ENCODE data around the gene MYNN.

Gene MYNN

DNA sequence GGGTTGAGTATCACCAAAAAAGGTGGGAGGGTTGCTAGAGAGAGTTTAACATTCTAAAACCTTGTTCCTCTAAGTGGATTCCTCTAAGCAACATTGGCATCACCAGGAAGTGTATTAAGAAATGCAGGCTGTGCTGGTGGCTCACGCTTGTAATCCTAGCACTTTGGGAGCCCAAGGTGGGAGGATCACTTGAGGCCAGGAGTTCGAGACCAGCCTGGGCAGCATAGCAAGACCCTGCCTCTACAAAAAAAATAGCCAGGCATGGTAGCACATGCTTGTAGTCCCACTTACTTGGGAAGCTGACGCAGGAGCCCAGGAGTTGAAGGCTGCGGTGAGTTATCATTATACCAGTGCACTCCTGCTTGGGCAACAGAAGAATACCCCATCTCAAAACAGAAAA lies 4.6 kb downstream of the MYNN start:
- H3K4me3 ChIP-seq (ENCODE audit: low read length in 2 of 2), result no peak overlapping the region
- no peaks in the 10 kb centered on the region for H3K9me3 ChIP-seq (ENCODE audit: control insufficient read depth in 2 of 2, low read length in 2 of 2)
- H3K27me3 ChIP-seq (ENCODE audit: control insufficient read depth in 1 of 2, insufficient read depth in 2 of 2, low read length in 2 of 2), result no peaks in the 10 kb centered on the region
- H3K4me1 ChIP-seq (ENCODE audit: control insufficient read depth, insufficient read depth, low read length), result peaks cover 2% of the 10 kb centered on the region
- H3K36me3 ChIP-seq (ENCODE audit: control insufficient read depth in 2 of 2, insufficient read depth in 2 of 2, low read length in 2 of 2), result peaks cover 24 to 55% of the 10 kb centered on the region in 2 donors
- H3K9ac ChIP-seq (ENCODE audit: low read length in 2 of 2), result no peak overlapping the region
- H3K27ac ChIP-seq (ENCODE audit: low read length), result no peak overlapping the region

DNA sequence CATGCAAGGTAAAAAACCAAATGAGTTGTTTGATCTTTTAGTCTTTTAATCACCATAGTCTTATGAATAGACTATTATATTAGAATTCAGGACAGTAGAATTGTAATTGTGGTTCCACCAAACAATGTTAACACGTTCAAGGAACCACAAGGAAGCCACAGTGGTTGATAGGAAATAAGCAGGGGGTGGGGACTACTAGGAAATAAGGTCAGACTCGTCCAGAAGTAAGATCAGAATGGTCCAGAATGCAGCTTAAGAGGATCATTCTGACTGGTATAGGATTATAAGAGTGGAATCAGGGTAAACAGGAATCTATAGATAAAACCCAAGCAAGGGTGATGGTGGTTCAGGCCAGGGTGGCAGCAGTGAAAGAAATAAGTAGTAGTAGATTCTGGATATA lies 7.5 kb downstream of the MYNN start:
- Histone ChIP-seq H3K27ac (ENCODE audit: low read length) (no peak overlapping the region), H3K9me3 (ENCODE audit: control insufficient read depth in 2 of 2, low read length in 2 of 2) (no peaks in the 10 kb centered on the region), H3K4me3 (ENCODE audit: low read length in 2 of 2) (no peak overlapping the region), H3K9ac (ENCODE audit: low read length in 2 of 2) (no peak overlapping the region), H3K4me1 (ENCODE audit: control insufficient read depth, insufficient read depth, low read length) (no peaks in the 10 kb centered on the region), H3K27me3 (ENCODE audit: control insufficient read depth in 1 of 2, insufficient read depth in 2 of 2, low read length in 2 of 2) (no peaks in the 10 kb centered on the region), H3K36me3 (ENCODE audit: control insufficient read depth in 2 of 2, insufficient read depth in 2 of 2, low read length in 2 of 2) (peaks cover 24 to 58% of the 10 kb centered on the region in 2 donors)

DNA sequence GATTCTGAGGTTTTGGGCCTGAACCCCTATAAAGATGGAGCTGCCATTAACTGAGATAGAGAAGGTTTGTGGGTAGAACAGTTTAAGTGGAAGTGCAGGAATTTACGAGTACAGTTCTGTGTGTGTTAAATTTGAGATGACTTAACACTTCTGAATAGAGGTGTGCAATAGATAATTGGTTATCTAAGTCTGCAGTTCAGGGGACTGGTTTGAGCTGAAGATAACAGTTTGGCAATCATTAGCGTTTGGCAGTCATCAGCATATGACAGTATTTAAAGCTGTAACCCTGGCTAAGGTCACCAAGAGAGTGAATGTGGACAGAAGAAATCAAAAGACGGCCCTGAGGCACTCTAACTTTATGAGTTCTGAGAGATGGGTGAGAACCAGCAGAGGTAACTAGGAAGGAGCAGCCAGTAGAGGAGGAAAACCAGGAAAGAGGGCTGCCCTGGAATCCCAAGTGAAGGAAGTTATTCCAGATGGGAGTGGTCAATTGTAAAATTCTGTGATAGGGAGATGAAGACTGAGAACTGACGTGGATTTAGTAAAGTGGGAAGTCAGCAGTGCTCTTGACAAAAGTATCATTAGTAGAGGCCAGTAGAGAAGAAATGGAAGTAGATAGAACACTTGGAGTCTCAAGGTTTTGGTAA lies 8.1 kb downstream of the MYNN start:
- H3K4me1 ChIP-seq (ENCODE audit: control insufficient read depth, insufficient read depth, low read length), result no peaks in the 10 kb centered on the region
- no peak overlapping the region for H3K9ac ChIP-seq (ENCODE audit: low read length in 2 of 2)
- no peak overlapping the region for H3K27ac ChIP-seq (ENCODE audit: low read length)
- H3K4me3 ChIP-seq (ENCODE audit: low read length in 2 of 2), result no peak overlapping the region
- no peaks in the 10 kb centered on the region for H3K27me3 ChIP-seq (ENCODE audit: control insufficient read depth in 1 of 2, insufficient read depth in 2 of 2, low read length in 2 of 2)
- H3K9me3 ChIP-seq (ENCODE audit: control insufficient read depth in 2 of 2, low read length in 2 of 2), result no peaks in the 10 kb centered on the region
- H3K36me3 ChIP-seq (ENCODE audit: control insufficient read depth in 2 of 2, insufficient read depth in 2 of 2, low read length in 2 of 2), result peaks cover 25 to 60% of the 10 kb centered on the region in 2 donors

DNA sequence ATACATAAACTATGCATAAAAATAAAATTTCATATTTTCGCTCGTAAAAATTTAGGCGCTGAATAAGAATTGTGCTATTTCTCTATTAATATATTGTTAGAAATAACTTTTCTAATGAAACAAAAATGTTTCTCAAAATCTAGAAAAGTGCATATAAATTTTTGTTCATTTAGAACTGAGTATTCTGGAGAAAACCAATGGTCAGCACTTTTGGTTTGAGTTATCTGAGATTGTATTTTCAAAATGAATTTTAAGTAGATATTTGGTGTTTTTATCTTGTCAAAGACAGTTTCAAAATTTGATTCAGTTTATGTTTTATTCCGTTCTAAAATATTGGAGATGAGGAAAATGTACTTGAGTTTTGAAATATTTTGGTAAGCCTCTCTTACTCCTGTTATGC lies 13.9 kb downstream of the MYNN start:
- H3K9ac ChIP-seq (ENCODE audit: low read length in 2 of 2), result no peak overlapping the region
- H3K27ac ChIP-seq (ENCODE audit: low read length), result no peak overlapping the region
- no peaks in the 10 kb centered on the region for H3K9me3 ChIP-seq (ENCODE audit: control insufficient read depth in 2 of 2, low read length in 2 of 2)
- H3K4me1 ChIP-seq (ENCODE audit: control insufficient read depth, insufficient read depth, low read length), result no peaks in the 10 kb centered on the region
- peaks cover 15 to 23% of the 10 kb centered on the region in 2 donors for H3K36me3 ChIP-seq (ENCODE audit: control insufficient read depth in 2 of 2, insufficient read depth in 2 of 2, low read length in 2 of 2)
- H3K4me3 ChIP-seq (ENCODE audit: low read length in 2 of 2), result no peak overlapping the region
- H3K27me3 ChIP-seq (ENCODE audit: control insufficient read depth in 1 of 2, insufficient read depth in 2 of 2, low read length in 2 of 2), result no peaks in the 10 kb centered on the region

DNA sequence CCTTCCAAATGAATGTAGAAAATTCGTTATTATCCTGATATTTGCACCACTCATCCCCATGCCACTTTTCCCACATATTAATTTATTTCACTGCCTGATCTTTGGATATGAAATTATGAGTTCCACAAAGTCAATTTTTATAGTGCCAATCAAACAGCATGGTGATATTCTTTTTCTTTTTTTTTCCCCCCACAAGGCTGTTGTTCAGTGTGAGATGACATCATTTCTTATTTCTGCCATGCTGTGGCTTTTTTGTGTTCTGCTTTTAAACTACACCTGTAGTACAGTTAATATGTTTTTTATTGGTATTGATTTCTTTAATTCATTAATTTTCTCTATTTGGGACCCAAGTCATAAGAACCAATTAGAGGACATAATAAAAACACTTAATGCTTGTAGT lies 14.6 kb downstream of the MYNN start:
- Histone ChIP-seq H3K9me3 (ENCODE audit: control insufficient read depth in 2 of 2, low read length in 2 of 2) (no peaks in the 10 kb centered on the region), H3K36me3 (ENCODE audit: control insufficient read depth in 2 of 2, insufficient read depth in 2 of 2, low read length in 2 of 2) (peaks cover 15 to 27% of the 10 kb centered on the region in 2 donors), H3K27ac (ENCODE audit: low read length) (no peak overlapping the region), H3K4me1 (ENCODE audit: control insufficient read depth, insufficient read depth, low read length) (no peaks in the 10 kb centered on the region), H3K9ac (ENCODE audit: low read length in 2 of 2) (no peak overlapping the region), H3K27me3 (ENCODE audit: control insufficient read depth in 1 of 2, insufficient read depth in 2 of 2, low read length in 2 of 2) (no peaks in the 10 kb centered on the region), H3K4me3 (ENCODE audit: low read length in 2 of 2) (no peak overlapping the region)

DNA sequence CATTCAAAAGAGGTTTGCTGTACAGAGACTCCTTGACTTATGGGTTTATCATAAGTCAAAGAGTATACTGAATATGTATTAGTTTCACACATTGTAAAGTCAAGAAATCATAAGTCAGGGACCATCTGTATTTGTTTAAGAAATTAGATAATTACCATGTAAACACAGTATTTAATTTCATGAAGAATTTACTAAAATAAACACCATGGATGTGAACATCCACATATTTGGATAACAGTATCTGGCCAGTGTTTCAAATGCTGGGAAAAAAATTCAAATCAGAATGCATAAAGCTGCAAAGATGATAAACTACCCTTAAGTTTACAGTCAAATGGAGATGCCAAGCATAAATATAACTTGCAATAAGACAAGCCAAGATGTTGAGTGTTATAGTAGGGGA lies 17.0 kb downstream of the MYNN start:
- H3K27ac ChIP-seq (ENCODE audit: low read length), result no peak overlapping the region
- peaks cover 15 to 21% of the 10 kb centered on the region in 2 donors for H3K36me3 ChIP-seq (ENCODE audit: control insufficient read depth in 2 of 2, insufficient read depth in 2 of 2, low read length in 2 of 2)
- no peaks in the 10 kb centered on the region for H3K9me3 ChIP-seq (ENCODE audit: control insufficient read depth in 2 of 2, low read length in 2 of 2)
- no peaks in the 10 kb centered on the region for H3K27me3 ChIP-seq (ENCODE audit: control insufficient read depth in 1 of 2, insufficient read depth in 2 of 2, low read length in 2 of 2)
- no peak overlapping the region for H3K9ac ChIP-seq (ENCODE audit: low read length in 2 of 2)
- no peak overlapping the region for H3K4me3 ChIP-seq (ENCODE audit: low read length in 2 of 2)
- no peaks in the 10 kb centered on the region for H3K4me1 ChIP-seq (ENCODE audit: control insufficient read depth, insufficient read depth, low read length)

DNA sequence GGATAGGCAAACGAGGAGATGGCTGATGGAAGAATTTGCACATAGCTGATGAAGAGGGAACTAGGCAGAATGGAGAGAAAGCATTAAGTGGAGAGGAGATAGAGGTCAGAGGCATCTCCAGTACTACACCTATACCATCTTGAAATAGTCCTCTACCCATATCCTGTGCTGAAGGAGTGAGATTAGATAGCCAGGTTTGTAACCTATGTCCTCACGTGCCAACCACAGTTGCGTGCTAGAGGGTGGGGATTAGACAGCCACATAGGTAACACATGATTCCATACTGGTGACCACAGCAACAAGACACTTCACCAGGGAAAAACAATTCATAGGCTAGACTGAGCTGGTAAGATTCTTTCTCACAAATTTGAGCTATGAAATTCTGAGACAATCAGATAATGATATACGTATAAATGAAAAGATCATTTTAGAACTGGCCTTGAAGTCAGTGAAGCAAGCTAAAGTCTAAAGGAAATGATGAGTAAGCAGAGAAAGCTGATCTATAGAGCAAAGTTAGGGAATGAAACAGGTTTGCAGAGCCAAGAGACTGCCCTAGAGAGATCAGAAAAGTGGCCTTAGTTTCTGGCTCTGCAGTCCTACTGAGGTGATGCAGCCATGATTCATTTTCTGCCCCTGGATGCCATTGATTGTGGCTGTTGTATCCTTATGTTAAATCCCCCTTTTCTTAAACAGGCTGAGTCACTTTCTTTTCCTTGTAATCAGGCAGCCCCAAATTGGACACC lies 17.7 kb downstream of the MYNN start:
- Histone ChIP-seq H3K4me1 (ENCODE audit: control insufficient read depth, insufficient read depth, low read length) (no peaks in the 10 kb centered on the region), H3K36me3 (ENCODE audit: control insufficient read depth in 2 of 2, insufficient read depth in 2 of 2, low read length in 2 of 2) (peaks cover 15 to 16% of the 10 kb centered on the region in 2 donors), H3K9me3 (ENCODE audit: control insufficient read depth in 2 of 2, low read length in 2 of 2) (no peaks in the 10 kb centered on the region), H3K27me3 (ENCODE audit: control insufficient read depth in 1 of 2, insufficient read depth in 2 of 2, low read length in 2 of 2) (no peaks in the 10 kb centered on the region), H3K4me3 (ENCODE audit: low read length in 2 of 2) (no peak overlapping the region), H3K27ac (ENCODE audit: low read length) (no peak overlapping the region), H3K9ac (ENCODE audit: low read length in 2 of 2) (no peak overlapping the region)

DNA sequence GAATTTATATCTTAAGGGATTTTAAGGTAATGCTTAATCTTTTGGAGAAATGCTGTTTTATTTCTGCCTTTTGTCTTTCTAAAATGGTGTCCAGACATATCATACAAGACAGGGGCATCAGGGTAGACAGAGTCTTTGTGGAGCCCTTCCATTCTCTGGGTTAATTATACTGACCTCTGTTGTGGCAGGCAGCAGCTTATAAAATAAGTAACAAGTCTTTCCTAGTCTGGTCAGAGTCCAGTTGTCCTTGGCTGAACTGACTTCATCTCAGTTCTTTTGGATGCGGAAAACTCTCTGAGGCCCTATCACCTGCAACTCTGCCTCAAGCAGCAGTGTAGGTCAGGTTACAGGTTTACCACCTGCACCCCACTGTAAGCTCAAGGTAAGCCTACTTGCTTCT lies 19.2 kb downstream of the MYNN start:
- H3K9ac ChIP-seq (ENCODE audit: low read length in 2 of 2), result no peak overlapping the region
- H3K4me3 ChIP-seq (ENCODE audit: low read length in 2 of 2), result no peak overlapping the region
- peaks cover 9% of the 10 kb centered on the region in 2 donors for H3K36me3 ChIP-seq (ENCODE audit: control insufficient read depth in 2 of 2, insufficient read depth in 2 of 2, low read length in 2 of 2)
- no peak overlapping the region for H3K27ac ChIP-seq (ENCODE audit: low read length)
- H3K9me3 ChIP-seq (ENCODE audit: control insufficient read depth in 2 of 2, low read length in 2 of 2), result no peaks in the 10 kb centered on the region
- no peaks in the 10 kb centered on the region for H3K4me1 ChIP-seq (ENCODE audit: control insufficient read depth, insufficient read depth, low read length)
- no peaks in the 10 kb centered on the region for H3K27me3 ChIP-seq (ENCODE audit: control insufficient read depth in 1 of 2, insufficient read depth in 2 of 2, low read length in 2 of 2)

DNA sequence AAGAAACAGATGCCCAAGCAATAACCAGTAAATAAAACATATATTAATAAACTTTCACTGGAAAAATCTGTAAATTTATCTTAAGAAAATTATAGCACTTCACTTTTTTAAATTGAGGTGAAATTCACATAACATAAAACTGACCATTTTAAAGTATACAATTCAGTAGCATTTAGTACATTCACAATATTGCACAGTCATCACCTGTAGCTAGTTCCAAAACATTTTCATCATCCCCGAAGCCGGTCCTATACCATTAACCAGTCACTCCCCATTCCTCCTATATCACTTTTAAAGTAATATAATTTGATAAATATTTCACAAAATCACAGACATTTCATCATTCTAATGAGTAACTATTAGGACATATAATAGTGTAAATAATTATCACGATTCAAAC lies 31.5 kb downstream of the MYNN start:
- Histone ChIP-seq H3K4me1 (ENCODE audit: control insufficient read depth, insufficient read depth, low read length) (no peaks in the 10 kb centered on the region), H3K9ac (ENCODE audit: low read length in 2 of 2) (no peak overlapping the region), H3K4me3 (ENCODE audit: low read length in 2 of 2) (no peak overlapping the region), H3K9me3 (ENCODE audit: control insufficient read depth in 2 of 2, low read length in 2 of 2) (no peaks in the 10 kb centered on the region), H3K36me3 (ENCODE audit: control insufficient read depth in 2 of 2, insufficient read depth in 2 of 2, low read length in 2 of 2) (peaks cover 0 to 2% of the 10 kb centered on the region in 2 donors), H3K27ac (ENCODE audit: low read length) (no peak overlapping the region), H3K27me3 (ENCODE audit: control insufficient read depth in 1 of 2, insufficient read depth in 2 of 2, low read length in 2 of 2) (no peaks in the 10 kb centered on the region)

DNA sequence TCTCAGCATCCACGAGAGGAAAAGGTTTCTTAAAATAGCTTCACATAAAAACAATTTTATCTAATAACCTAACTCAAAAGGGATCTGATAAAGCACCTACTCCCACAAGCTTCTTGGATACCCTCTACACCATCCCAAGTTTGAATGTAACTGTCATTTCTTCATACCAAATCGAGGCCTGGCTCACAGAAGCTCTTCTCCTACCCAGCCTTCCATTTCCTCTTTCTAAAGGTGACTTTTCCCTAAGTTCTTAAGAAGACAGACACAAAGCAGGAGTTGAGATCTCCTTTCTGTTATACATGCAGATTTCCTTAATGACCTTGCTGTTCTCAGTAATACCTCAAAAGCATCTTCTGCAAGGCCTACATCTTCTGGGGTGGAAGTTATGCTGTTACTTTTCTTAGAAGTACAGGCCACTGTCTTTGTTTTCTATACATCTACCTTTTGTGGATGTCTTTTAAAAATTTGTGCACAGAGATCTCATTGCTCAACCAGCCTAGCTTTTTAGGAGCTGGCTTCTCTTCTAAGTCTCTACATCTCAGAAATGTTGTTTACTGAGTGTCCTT lies 36.1 kb downstream of the MYNN start:
- Histone ChIP-seq H3K9me3 (ENCODE audit: control insufficient read depth in 2 of 2, low read length in 2 of 2) (no peaks in the 10 kb centered on the region), H3K4me3 (ENCODE audit: low read length in 2 of 2) (no peak overlapping the region), H3K9ac (ENCODE audit: low read length in 2 of 2) (no peak overlapping the region), H3K27ac (ENCODE audit: low read length) (no peak overlapping the region), H3K4me1 (ENCODE audit: control insufficient read depth, insufficient read depth, low read length) (peaks cover 17% of the 10 kb centered on the region), H3K36me3 (ENCODE audit: control insufficient read depth in 2 of 2, insufficient read depth in 2 of 2, low read length in 2 of 2) (no peaks in the 10 kb centered on the region), H3K27me3 (ENCODE audit: control insufficient read depth in 1 of 2, insufficient read depth in 2 of 2, low read length in 2 of 2) (no peaks in the 10 kb centered on the region)
